HepG2 (cell line): Measurements from ENCODE around the gene FRMD3. TPM values are rescaled to one million over a fixed set of nuclear protein-coding genes. Genes with fewer than 3 reads are reported as not detected.

ENCODE experiments used
- ATAC-seq: fragments of 200-7000 bp; cut with Tn5 transposase; 3 replicates; pipeline ENCODE4 v1.9.1; 2020; ENCODE audit warnings: mild to moderate bottlenecking, moderate library complexity
- BruUV-seq: library from RNA; stranded (reverse); fragments of 400-500 nt; replicated peaks from 2 replicates; lab custom pipeline; 2021; lab: Mats Ljungman, UMichigan
- CTCF ChIA-PET: fragments of 300-600 bp; formaldehyde crosslinking; extraction: SDS; loops from one replicate; lab custom pipeline; 2021; ENCODE audit warnings: low total read pairs, inconsistent platforms, low intra/inter-chr PET ratio; lab: Yijun Ruan, JAX
- POLR2A ChIA-PET: fragments of 350-600 bp; sonication (Branson Sonifier 250); formaldehyde crosslinking; loops from one replicate; lab custom pipeline; 2020; ENCODE audit warnings: antibody characterized with exemption, inconsistent platforms; lab: Yijun Ruan, JAX
- DNase-seq: peaks from one replicate; pipeline ENCODE4 v3.0.0-alpha.2; 2015; ENCODE audit warnings: low spot score
- FAIRE-seq: peaks from 3 replicates; lab custom pipeline; 2011; peaks lifted over from hg19 to GRCh38; lab: Jason Lieb, UNC
- H2AFZ ChIP-seq: one replicate; pipeline ENCODE4 v1.6.1; 2011; ENCODE audit warnings: low read length, inconsistent platforms
- H3K27ac ChIP-seq: fragments of 300-600 bp; 3 replicates; pipeline ENCODE4 v1.8.0; 2011; ENCODE audit warnings: mixed run types, mild to moderate bottlenecking, mixed read lengths, low read length, inconsistent platforms; ENCODE audit not compliant: insufficient read depth; ENCODE audit errors: extremely low read length
- H3K27me3 ChIP-seq, 2 experiments: fragments of 200-600 bp in 1 of 2; 2 replicates in 1 of 2; 3 replicates in 1 of 2; pipeline versions ENCODE4 v1.6.0 to v1.8.0; 2011; ENCODE audit warnings: low read length in 2 of 2, mild to moderate bottlenecking in 2 of 2, moderate library complexity in 2 of 2, inconsistent platforms in 1 of 2; ENCODE audit not compliant: insufficient read depth in 2 of 2, control insufficient read depth in 1 of 2
- H3K36me3 ChIP-seq, 2 experiments: fragments of 200-600 bp in 1 of 2; replicated peaks in 1 of 2; 2 replicates in 1 of 2; 3 replicates in 1 of 2; pipeline versions ENCODE4 v1.5.1 to v1.8.0; 2011; ENCODE audit warnings: low read length in 2 of 2, inconsistent platforms in 1 of 2; ENCODE audit not compliant: insufficient read depth in 2 of 2, control insufficient read depth in 1 of 2
- H3K4me1 ChIP-seq: 2 replicates; pipeline ENCODE4 v1.5.1; 2012; ENCODE audit warnings: low read length, inconsistent platforms; ENCODE audit not compliant: insufficient read depth
- H3K4me2 ChIP-seq: 2 replicates; pipeline ENCODE4 v1.6.0; 2011; ENCODE audit warnings: low read depth, low read length, inconsistent platforms
- H3K4me3 ChIP-seq, 3 experiments: fragments of 200-600 bp in 1 of 3; sonication (generic), shearing (Covaris generic) in 1 of 3; replicated peaks in 1 of 3; 2 replicates each; pipeline ENCODE4 v1.5.1; 2011 to 2016; ENCODE audit warnings: low read length in 3 of 3, inconsistent platforms in 2 of 3, low read depth in 2 of 3, mild to moderate bottlenecking in 2 of 3, control low read depth in 1 of 3, mixed read lengths in 1 of 3; ENCODE audit not compliant: insufficient read depth in 1 of 3
- H3K79me2 ChIP-seq: one replicate; pipeline ENCODE4 v1.6.1; 2011; ENCODE audit warnings: low read length, inconsistent platforms; ENCODE audit not compliant: insufficient read depth
- H3K9ac ChIP-seq: 2 replicates; pipeline ENCODE4 v1.6.0; 2011; ENCODE audit warnings: mild to moderate bottlenecking, low read depth, low read length, inconsistent platforms; ENCODE audit not compliant: insufficient read depth
- H3K9me3 ChIP-seq: 2 replicates; pipeline ENCODE4 v1.5.1; 2012; ENCODE audit warnings: mild to moderate bottlenecking, low read length
- H4K20me1 ChIP-seq: 2 replicates; pipeline ENCODE4 v1.6.0; 2011; ENCODE audit warnings: inconsistent platforms, mild to moderate bottlenecking, low read length, moderate library complexity; ENCODE audit not compliant: insufficient read depth
- GABPA ChIP-seq, 2 experiments: IDR thresholded peaks; 2 replicates each; pipeline ENCODE4 v1.6.1; 2011 to 2016; ENCODE audit warnings: low read depth in 2 of 2, low read length in 1 of 2, missing biosample characterization in 1 of 2, missing genetic modification characterization in 1 of 2
- SMARCE1 ChIP-seq: fragments of 450-650 bp; IDR thresholded peaks from 2 replicates; pipeline ENCODE4 v1.6.1; 2017; ENCODE audit warnings: borderline replicate concordance
- SUZ12 ChIP-seq: fragments of 150-350 bp; IDR thresholded peaks from 2 replicates; pipeline ENCODE4 v1.6.1; 2014; ENCODE audit warnings: low read depth, low read length
- TMF1 ChIP-seq: sonication (generic); formaldehyde crosslinking; IDR thresholded peaks from 2 replicates; pipeline ENCODE4 v1.8.1; 2022; ENCODE audit warnings: low read depth, missing genetic modification reagents
- ZFAT ChIP-seq: sonication (generic); formaldehyde crosslinking; conservative IDR thresholded peaks from 2 replicates; pipeline ENCODE4 v1.8.1; 2023; ENCODE audit warnings: missing genetic modification reagents, inconsistent platforms
- ZNF562 ChIP-seq: sonication (generic); formaldehyde crosslinking; IDR thresholded peaks from 2 replicates; pipeline ENCODE4 v1.8.0; 2022; ENCODE audit warnings: missing genetic modification reagents, borderline replicate concordance
- ZNF652 ChIP-seq: IDR thresholded peaks from 2 replicates; pipeline ENCODE4 v1.6.1; 2016; ENCODE audit warnings: low read depth, borderline replicate concordance
- WGBS: methylation state at CpG from one replicate; pipeline ENCODE4 v1.1.6; 2017; ENCODE audit warnings: low lambda C conversion rate; 5-methylcytosine and 5-hydroxymethylcytosine counted together
- in situ Hi-C: cut with HindIII; loops from 2 replicates; pipeline ENCODE4 v1.10.0; 2017; ENCODE audit warnings: low pct_unique_long_range_greater_than_20kb; ENCODE audit not compliant: extremely low pct_ligation_motif_present
- intact Hi-C: fragments of 100-400 bp; cut with micrococcal nuclease; formaldehyde crosslinking; loops from one replicate; pipeline ENCODE4 v1.10.0; 2022; ENCODE audit not compliant: unreplicated experiment
- polyA plus RNA-seq, 8 experiments: library from polyadenylated mRNA; depleted of rRNA in 3 of 8; stranded (reverse) in 7 of 8; unstranded in 1 of 8; fragments of >200 nt; fragmentation: Illumina TruSeq in 4 of 8; extraction: Trizol in 4 of 8; gene quantifications; 2 replicates each; pipeline versions ENCODE4 v1.2.1 to v1.2.3, GENCODE V29; 2011 to 2016; ENCODE audit warnings: low read depth in 4 of 8, missing spikeins in 1 of 8, mixed read lengths in 1 of 8; ENCODE audit not compliant: insufficient read depth in 1 of 8
- total RNA-seq, 5 experiments: library from RNA; depleted of rRNA; stranded (reverse); fragments of >200 nt; fragmentation: Illumina TruSeq; extraction: Trizol; gene quantifications; 2 replicates each; pipeline ENCODE4 v1.2.3, GENCODE V29; 2016; ENCODE audit warnings: low read depth in 1 of 5
- TF ChIP-seq, protein P1 (sequence below): sonication (generic); formaldehyde crosslinking; conservative IDR thresholded peaks from 2 replicates; pipeline ENCODE4 v1.4.0; 2020; ENCODE audit warnings: mild to moderate bottlenecking, missing genetic modification reagents, moderate library complexity

FRMD3 gene
- total and polyA plus RNA-seq, 2 of the 13 experiments (the other 11 are each of a cell fraction or from before 2014, with no cell fraction given) = 3.2 to 7.7 TPM

DNA sequence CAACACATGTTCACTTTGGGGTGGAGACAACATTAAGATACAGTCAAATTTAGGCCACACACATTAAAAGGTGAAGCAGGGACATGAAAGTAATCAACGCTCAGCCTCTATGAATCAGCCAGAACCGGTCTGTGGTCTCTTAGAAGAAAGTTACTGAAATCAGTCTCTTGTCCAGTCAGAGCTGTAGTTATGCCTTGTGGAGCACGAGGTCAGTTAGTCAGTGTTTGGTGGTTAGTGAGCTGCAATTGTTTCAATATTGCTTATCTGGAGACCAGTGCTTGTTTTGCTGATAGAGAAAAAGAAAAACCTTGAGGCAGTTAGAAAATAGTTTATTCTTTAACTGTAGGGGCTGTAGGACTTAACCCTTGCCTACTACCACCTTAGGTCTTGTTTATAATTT lies 317.5 kb downstream of the FRMD3 start:
- H3K36me3 ChIP-seq = no peaks in the 10 kb centered on the region
- no peak overlapping the region for H3K27ac ChIP-seq
- peaks cover 25% of the 10 kb centered on the region for H3K4me1 ChIP-seq
- DNase-seq (peak; percentile 30), FAIRE-seq (peak; percentile 60)
- no peak overlapping the region for H3K9ac ChIP-seq
- no TSS peak for BruUV-seq
- no peaks in the 10 kb centered on the region for H4K20me1 ChIP-seq
- peak overlapping the region; percentile 93 for H3K4me2 ChIP-seq
- intact Hi-C loops = loop anchor here (2.0 kb wide), 1 partner anchor 106 kb away; no protein-coding TSS in a partner anchor
- H3K9me3 ChIP-seq = no peaks in the 10 kb centered on the region
- CTCF ChIA-PET = interaction anchor here (2.2 kb wide), 1 partner anchor 324 kb away, joined by 13 read pairs; no protein-coding TSS in a partner anchor
- no peak overlapping the region for H3K4me3 ChIP-seq
- TF ChIP-seq ZNF562 (CRISPR knock-in tag) = no peak
- TF ChIP-seq ZFAT (CRISPR knock-in tag) = no peak
- no peak for TF ChIP-seq SMARCE1
- TF ChIP-seq TMF1 (CRISPR knock-in tag) = no peak
- TF ChIP-seq, protein P1, sequence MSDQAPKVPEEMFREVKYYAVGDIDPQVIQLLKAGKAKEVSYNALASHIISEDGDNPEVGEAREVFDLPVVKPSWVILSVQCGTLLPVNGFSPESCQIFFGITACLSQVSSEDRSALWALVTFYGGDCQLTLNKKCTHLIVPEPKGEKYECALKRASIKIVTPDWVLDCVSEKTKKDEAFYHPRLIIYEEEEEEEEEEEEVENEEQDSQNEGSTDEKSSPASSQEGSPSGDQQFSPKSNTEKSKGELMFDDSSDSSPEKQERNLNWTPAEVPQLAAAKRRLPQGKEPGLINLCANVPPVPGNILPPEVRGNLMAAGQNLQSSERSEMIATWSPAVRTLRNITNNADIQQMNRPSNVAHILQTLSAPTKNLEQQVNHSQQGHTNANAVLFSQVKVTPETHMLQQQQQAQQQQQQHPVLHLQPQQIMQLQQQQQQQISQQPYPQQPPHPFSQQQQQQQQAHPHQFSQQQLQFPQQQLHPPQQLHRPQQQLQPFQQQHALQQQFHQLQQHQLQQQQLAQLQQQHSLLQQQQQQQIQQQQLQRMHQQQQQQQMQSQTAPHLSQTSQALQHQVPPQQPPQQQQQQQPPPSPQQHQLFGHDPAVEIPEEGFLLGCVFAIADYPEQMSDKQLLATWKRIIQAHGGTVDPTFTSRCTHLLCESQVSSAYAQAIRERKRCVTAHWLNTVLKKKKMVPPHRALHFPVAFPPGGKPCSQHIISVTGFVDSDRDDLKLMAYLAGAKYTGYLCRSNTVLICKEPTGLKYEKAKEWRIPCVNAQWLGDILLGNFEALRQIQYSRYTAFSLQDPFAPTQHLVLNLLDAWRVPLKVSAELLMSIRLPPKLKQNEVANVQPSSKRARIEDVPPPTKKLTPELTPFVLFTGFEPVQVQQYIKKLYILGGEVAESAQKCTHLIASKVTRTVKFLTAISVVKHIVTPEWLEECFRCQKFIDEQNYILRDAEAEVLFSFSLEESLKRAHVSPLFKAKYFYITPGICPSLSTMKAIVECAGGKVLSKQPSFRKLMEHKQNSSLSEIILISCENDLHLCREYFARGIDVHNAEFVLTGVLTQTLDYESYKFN = 0 out of 2 replicates have a peak, but pooled peaks have one; percentile 16
- no peak for TF ChIP-seq GABPA (IDR thresholded peaks at IDR 0.05; ENCODE audit: low read depth, low read length)
- TF ChIP-seq GABPA (CRISPR knock-in tag; IDR thresholded peaks at IDR 0.05; ENCODE audit: low read depth) = no peak
- TF ChIP-seq SUZ12 = no peak
- peak; percentile 41; the same call in 1 of the 2 replicates for TF ChIP-seq ZNF652 (CRISPR knock-in tag)
- TF ChIP-seq, all 625 proteins: peak for 2
- Histone ChIP-seq H3K27me3 (no peaks in the 10 kb centered on the region), H3K79me2 (no peaks in the 10 kb centered on the region), H2AFZ (no peak overlapping the region)
- 11% methylated on average over 3 of the region's 3 CpGs for WGBS
- POLR2A ChIA-PET = interaction anchor here (1.1 to 1.3 kb wide), 2 partner anchors 10 to 487 kb away, joined by 3 to 4 read pairs; partner anchors contain the start of gene UBQLN1
- ATAC-seq = peak; percentile 27; the same call in 2 of the 3 replicates
- in situ Hi-C loops = no loop called here
